DLD1 (cell line): ENCODE data around the gene CERS2.

Source experiments
- in situ Hi-C: cut with HindIII; loops from 2 replicates; pipeline ENCODE4 v1.10.0; 2017; ENCODE audit warnings: low sequenced_read_pairs

Gene CERS2

DNA sequence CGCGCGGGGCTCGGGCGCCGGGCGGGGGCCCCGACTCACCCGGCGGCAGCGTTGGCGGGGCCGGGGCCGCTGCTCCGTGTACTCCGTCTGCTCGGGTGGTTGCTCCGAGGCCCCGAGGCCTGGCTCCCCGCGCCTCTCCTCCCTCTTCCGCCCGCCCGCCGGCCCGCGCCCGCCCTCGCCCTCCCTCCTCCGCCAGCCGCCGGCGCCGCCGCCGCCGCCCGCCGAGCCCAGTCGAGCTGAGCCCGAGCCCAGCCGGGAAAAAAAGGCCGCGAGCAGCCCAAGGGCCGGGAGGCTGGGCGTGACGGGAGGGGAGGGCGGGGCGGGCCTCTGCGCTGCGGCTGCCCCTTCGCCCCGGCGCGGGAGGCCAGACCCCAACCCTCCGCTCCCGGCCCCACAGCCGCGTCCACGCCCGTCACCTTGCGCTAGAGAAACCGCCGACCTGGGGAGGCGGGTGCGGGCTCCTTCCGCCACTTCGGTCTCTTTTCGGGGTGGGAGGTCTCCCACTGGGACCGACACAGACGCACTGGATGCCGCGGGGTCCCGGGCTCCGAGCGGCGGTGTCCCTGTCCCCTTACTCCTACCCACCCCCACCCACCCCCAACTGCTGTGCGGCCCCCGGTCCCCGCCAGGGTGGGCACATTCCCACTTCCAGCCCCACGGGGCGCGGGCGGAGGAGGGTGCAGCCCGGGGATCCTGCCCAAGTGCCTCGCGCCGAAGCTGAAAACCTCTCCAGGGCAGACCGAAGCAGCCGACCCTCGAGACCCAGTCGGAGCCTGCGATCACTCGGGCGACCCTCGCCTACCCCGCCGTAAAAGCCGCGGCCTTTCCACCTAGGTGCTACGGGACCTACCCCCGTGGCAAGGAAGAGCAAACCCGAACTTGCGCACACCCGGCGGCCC, at the start of gene CERS2:
Gene CERS2, minus strand, starts transcription at position 256 of the 899 bp plus-strand sequence. CDS start 5,745 bp downstream, outside the sequence.
- in situ Hi-C loops, result no loop called here

DNA sequence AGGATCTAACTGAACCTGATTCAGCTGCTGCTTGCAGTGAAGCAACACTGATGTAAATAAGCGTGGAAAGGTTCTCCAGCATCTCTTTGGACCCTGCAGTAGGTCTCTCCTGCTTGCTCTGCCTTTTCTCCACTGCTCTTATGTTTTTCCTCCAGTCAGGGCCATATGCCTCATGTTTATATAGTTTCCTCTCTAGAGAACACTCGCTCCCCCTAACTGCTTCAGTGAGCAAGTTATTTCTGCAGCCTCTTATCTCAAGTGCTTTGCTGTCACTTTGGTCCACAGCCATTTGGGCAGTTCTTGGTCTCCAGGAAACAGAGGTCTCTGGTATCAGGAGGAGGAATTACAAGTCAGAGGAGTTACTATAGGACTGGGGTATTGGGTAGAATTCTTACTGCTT, 38.9 kb upstream of the CERS2 start:
- in situ Hi-C loops, result no loop called here

- in situ Hi-C loops, result no loop called here
These were observed 38.2 kb upstream of the CERS2 start for GRCh38 chr1:151012684-151013471.

DNA sequence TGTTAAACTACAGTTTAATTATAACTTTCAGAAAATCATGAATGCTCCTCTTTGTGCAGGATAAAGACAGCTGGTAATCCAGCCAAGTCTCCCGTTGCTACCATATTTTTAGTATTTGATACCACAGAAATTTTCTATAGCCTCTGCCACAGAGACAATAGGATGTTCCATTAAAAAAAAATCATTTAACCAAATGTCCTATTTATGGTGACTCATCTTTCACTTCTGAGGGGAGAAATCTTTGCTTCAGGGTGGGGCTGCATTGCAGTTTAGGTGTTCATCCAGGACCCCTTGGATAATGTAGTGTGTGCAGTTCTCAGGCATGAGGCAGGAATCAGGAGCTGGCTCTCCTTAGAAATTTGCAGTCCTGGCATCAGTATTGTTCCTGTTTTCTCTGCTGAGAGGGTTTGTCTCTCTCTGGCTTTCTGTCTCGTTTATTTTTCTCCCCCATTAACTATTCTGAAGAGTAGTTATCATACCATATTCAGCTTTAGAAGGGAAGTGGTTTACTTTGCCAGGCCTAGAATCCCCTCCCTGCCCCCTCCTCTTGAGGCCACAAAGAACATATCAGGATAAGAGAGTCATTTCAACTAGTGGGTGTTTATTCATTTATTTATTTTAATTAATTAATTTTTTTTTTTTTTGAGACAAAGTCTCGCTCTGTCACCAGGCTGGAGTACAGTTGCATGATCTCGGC, 36.7 kb upstream of the CERS2 start:
- in situ Hi-C loops, result no loop called here

DNA sequence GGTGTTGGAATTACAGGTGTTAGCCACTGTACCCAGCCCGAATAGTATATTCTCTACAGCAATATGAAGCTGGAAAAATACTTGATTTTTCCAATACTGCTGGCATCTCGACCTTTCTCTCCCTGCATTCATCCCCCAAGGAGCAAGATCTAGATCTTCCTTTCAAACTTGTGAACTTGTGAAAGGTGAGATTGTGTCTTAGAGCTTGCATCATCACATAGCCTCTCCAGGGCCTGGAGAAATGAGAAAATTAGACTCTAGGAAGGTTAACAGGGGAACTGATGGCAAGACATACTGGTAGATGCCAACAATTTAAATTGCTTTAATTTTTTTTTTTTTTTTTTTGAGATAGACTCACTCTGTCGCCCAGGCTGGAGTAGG, 35.7 kb upstream of the CERS2 start:
- in situ Hi-C loops, result no loop called here

GRCh38 chr1:151009674-151010345, 35.2 kb upstream of the CERS2 start:
- in situ Hi-C loops, result no loop called here

GRCh38 chr1:151009206-151009587, 34.6 kb upstream of the CERS2 start:
- in situ Hi-C loops, result no loop called here

DNA sequence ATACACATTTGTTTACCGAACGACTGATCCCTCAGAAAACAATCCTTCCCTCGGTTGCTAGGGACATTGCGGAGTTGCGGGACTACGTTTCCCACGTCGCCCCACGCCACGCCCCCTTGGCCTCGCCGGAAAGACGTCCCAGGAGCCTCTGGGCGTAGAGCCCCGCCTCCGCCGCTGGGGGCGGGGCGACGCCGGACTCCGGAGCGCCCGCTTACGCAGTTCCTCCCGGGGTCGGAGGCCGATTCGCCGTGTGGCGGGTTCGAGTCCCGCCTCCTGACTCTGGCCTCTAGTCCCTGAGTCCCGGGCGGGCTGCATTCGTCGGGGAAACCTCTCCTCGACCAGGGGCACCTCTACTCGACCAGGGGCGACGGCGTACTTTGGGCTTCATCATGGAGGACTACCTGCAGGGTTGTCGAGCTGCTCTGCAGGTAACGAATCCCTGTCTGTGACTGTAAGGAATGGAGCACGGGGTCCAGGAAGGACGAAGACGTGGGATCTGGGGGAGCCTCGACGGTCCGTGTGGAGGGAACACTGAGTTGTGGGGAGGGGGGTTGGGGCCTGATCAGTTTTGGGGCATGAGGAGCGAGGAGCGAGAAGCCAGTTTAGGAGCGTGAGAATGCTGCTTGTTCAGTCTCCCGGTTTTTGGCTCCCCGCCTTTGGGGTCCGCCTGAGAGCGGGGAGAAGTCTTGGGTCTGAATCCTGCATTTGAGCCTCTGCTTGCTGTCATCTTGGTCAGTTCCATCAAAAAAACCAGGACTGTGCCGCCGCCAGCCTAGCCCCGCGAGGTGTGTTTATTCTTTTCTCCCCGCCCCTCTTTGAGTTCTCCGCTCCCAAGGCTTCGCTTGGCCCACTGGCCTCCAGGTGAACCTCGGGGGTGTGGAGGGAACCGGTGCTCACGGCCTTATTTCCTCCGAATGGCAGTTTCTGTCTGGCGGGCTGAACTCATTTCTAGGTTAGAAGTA, 33.9 kb upstream of the CERS2 start, which contains the start of gene PRUNE1:
Gene PRUNE1, plus strand, starts transcription at position 206 of the 962 bp plus-strand sequence. Its CDS starts 184 bp downstream, at position 390.
- in situ Hi-C loops, result no loop called here

DNA sequence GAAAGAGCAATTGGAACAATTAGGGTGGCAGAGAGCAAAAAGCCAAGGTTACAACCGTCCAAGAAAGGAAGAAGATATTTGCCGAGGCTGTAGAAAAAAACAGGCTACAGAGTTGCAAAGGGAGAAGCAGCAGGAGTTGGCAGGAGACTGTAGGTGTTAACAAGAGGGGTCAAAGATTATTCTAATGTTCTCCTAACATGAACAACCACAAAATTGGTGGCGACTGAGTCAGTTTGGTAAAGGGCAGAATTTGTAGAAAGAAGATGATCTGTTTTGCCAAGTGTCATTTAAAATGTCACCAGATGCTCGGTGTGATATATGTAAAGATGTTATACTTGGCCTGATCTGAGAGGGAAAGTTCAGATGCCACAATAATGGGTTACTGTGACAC, 33.2 kb upstream of the CERS2 start:
- in situ Hi-C loops, result no loop called here

DNA sequence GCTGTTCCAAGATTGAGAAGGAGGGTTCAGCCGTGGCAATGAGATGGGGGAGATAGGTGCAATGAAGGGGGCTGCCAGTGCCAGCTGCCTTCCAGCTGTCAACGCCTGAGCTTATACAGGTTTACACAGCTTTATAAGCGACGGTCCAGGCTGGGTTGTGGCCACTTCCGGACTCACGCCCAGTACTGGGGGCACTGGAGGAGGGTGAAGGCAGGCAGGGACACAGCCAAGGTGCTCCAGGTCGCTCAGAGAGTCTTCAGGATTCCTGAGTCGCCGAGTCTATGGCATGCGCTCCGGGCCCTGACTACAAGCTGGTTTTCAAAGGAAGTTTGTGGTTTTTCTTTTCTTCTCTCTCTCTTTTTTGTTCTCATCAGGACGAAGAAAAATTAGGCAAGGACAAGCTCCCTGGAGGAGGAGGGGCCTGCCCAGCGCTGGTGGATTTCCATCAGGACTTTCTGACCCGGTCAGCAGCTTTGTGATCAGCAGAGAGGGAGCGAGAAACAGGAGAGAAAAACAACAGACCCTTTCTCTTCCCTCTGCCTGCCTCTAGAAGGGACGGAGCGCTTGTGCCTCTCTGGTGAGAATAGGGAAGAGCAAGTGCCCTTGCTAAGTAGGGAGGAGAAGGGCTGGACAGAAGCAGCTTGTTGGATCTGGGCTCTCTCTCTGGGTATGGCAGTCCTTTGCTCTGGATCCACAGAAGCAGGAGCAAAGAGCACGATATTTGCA, 31.9 kb upstream of the CERS2 start, which contains the start of gene MINDY1:
Gene MINDY1, minus strand, starts transcription at position 576 of the 726 bp plus-strand sequence. CDS start 4,285 bp downstream, outside the sequence.
- in situ Hi-C loops, result no loop called here

DNA sequence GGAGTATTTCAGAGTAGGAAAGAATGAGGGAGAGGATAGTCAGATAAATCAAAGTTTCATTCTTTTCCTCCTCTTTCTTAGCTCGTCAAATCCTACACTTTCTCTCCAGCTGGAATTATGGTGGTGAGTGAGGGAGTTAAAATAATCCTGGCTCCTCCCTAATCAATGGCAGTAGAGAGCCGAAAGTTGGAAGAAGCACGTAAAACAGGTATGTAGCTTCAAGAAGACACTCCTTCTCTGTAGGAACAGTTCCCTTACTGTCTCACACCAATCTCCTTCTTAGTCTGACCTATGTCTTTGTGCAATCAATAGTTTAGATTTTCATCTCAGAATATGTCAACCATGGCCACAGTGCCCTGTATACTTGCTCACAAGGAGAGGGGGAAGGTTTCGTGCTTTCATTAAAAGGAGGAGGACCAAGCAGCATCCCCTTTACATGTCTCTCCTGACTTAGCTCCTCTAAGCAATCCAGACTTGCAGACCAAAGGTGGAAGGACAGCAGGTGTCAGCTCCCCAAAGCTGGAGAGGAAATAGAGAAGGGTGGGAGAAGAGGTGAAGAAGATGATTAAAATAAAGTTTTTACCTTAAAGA, 31.2 kb upstream of the CERS2 start:
- in situ Hi-C loops, result no loop called here

- in situ Hi-C loops, result no loop called here
These were observed 28.5 kb upstream of the CERS2 start for GRCh38 chr1:151003180-151003579.

DNA sequence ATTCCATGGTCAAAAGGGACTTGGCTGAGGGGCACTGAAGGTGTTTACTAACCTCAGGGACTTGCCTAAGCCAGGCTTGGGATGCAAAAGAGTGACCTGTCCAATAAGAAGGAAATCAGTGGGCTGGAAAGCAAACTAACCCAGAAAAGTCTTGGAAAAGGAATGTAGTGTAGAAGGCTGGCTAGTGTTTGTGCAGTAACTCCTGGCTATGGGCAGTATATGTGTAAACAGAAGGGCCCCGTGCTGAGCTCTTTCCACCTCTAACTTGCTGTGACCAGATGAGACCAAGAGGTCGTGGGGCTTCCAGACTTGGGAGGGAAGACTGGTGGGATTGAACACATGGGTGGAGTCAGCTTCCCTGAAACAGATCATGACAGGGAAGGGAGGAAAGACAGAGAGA, 28.0 kb upstream of the CERS2 start:
- in situ Hi-C loops, result no loop called here

GRCh38 chr1:151002051-151002450, 27.4 kb upstream of the CERS2 start:
- in situ Hi-C loops, result no loop called here

- in situ Hi-C loops, result no loop called here
These were observed 27.0 kb upstream of the CERS2 start for GRCh38 chr1:151001602-151002001.

GRCh38 chr1:151000408-151000807, 25.8 kb upstream of the CERS2 start:
- in situ Hi-C loops, result no loop called here

DNA sequence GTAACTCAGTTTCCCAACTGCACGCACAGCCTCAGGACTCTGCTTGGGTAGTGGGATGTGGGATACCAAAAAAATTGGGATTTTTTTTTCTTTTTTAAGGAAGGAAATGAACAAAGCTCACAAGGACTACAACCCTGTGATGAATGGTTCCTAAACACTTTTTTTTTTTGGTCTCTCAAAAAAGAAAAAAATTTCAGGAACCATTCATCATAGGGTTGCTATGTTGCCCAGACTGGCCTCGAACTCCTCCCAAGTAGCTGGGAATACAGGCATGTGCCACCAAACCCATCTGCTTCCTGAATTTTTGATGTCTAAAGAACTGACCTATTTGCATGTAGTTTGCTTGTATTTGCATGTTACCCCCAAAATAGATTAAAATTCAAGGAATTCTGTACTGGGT, 25.3 kb upstream of the CERS2 start:
- in situ Hi-C loops, result no loop called here

GRCh38 chr1:150999051-150999674, 24.5 kb upstream of the CERS2 start:
- in situ Hi-C loops, result no loop called here
